MM.1S (cell line): ENCODE data around the gene ORMDL3.

ENCODE experiments used
- EZH2phosphoT487 ChIP-seq: fragments of 300-600 bp; sonication (generic); IDR thresholded peaks from 2 replicates; pipeline ENCODE4 v1.6.1; 2018; ENCODE audit warnings: antibody characterized with exemption, low read length
- TF ChIP-seq, protein P1 (sequence below): fragments of 300-600 bp; sonication (generic); IDR thresholded peaks from 2 replicates; pipeline ENCODE4 v1.5.1; 2016; ENCODE audit warnings: antibody characterized with exemption, low read length, mixed read lengths

DNA sequence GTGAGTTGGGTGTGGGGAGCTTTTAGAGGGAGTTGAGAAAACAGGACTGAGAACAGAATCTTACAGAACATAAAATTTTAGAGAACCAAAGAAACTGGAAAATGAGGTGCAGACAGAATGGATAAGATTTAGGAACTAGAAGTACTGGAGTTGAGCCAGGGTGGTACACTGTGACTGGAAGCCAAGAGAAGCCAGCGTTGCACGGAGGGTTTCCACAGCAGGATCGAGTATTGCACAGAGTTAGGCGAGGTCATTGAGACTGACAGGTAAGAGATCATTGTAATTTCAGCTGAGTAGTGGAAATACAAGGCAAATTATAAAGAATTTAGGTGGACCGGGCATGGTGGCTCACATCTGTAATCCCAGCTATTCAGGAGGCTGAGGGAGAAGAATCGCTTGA lies 42.0 kb upstream of the ORMDL3 start:
- TF ChIP-seq, protein P1, sequence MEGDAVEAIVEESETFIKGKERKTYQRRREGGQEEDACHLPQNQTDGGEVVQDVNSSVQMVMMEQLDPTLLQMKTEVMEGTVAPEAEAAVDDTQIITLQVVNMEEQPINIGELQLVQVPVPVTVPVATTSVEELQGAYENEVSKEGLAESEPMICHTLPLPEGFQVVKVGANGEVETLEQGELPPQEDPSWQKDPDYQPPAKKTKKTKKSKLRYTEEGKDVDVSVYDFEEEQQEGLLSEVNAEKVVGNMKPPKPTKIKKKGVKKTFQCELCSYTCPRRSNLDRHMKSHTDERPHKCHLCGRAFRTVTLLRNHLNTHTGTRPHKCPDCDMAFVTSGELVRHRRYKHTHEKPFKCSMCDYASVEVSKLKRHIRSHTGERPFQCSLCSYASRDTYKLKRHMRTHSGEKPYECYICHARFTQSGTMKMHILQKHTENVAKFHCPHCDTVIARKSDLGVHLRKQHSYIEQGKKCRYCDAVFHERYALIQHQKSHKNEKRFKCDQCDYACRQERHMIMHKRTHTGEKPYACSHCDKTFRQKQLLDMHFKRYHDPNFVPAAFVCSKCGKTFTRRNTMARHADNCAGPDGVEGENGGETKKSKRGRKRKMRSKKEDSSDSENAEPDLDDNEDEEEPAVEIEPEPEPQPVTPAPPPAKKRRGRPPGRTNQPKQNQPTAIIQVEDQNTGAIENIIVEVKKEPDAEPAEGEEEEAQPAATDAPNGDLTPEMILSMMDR: no peak
- TF ChIP-seq EZH2phosphoT487: no peak
